GM23338 (cell line): ENCODE measurements around the gene GIPC2. TPM values are rescaled to one million over a fixed set of nuclear protein-coding genes. Genes with fewer than 3 reads are reported as not detected.

ENCODE experiments used
- ATAC-seq: fragments of 200-7000 bp; cut with Tn5 transposase; 3 replicates; pipeline ENCODE4 v1.9.1; 2020
- DNase-seq: peaks from one replicate; pipeline ENCODE4 v3.0.0-alpha.2; 2015; ENCODE audit warnings: low spot score
- H2AFZ ChIP-seq: fragments of 200-600 bp; sonication (generic); 2 replicates; pipeline ENCODE4 v1.8.0; 2016; ENCODE audit warnings: antibody characterized with exemption, mild to moderate bottlenecking, moderate library complexity
- H3F3A ChIP-seq: fragments of 200-600 bp; sonication (generic); replicated peaks from 2 replicates; pipeline ENCODE4 v1.8.0; 2017; ENCODE audit warnings: antibody characterized with exemption, mixed run types, low read depth
- H3K27ac ChIP-seq: fragments of 200-600 bp; sonication (generic); 2 replicates; pipeline ENCODE4 v1.6.1; 2016; ENCODE audit warnings: low read depth
- H3K27me3 ChIP-seq: fragments of 200-600 bp; sonication (generic); 2 replicates; pipeline ENCODE4 v1.8.0; 2016; ENCODE audit warnings: mild to moderate bottlenecking, mixed run types, moderate library complexity; ENCODE audit not compliant: insufficient read depth
- H3K36me3 ChIP-seq: fragments of 200-600 bp; sonication (generic); 2 replicates; pipeline ENCODE4 v1.8.0; 2016; ENCODE audit warnings: mild to moderate bottlenecking; ENCODE audit not compliant: insufficient read depth
- H3K4me1 ChIP-seq: fragments of 200-600 bp; sonication (generic); 2 replicates; pipeline ENCODE4 v1.8.0; 2016; ENCODE audit warnings: mild to moderate bottlenecking, moderate library complexity; ENCODE audit not compliant: insufficient read depth
- H3K4me2 ChIP-seq: fragments of 200-600 bp; sonication (generic); 2 replicates; pipeline ENCODE4 v1.7.1; 2017; ENCODE audit warnings: mixed run types
- H3K4me3 ChIP-seq: fragments of 200-600 bp; sonication (generic); 2 replicates; pipeline ENCODE4 v1.6.1; 2016; ENCODE audit warnings: mixed run types
- H3K79me2 ChIP-seq: fragments of 200-600 bp; sonication (generic); replicated peaks from 2 replicates; pipeline ENCODE4 v1.8.0; 2017; ENCODE audit warnings: mild to moderate bottlenecking; ENCODE audit not compliant: insufficient read depth
- H3K9me2 ChIP-seq: fragments of 200-600 bp; sonication (generic); 2 replicates; pipeline ENCODE4 v1.8.0; 2017; ENCODE audit not compliant: insufficient read depth
- H4K20me1 ChIP-seq: fragments of 200-600 bp; sonication (generic); replicated peaks from 2 replicates; pipeline ENCODE4 v1.8.0; 2017; ENCODE audit warnings: mild to moderate bottlenecking; ENCODE audit not compliant: insufficient read depth
- H3K27ac Mint-ChIP-seq: 2 replicates; pipeline ENCODE4 v1.8.0; 2020; ENCODE audit warnings: inconsistent platforms, mild to moderate bottlenecking, moderate library complexity, mixed read lengths
- H3K27me3 Mint-ChIP-seq: 3 replicates; pipeline ENCODE4 v1.8.0; 2022; ENCODE audit warnings: low read depth, mild to moderate bottlenecking, moderate library complexity, mixed read lengths, inconsistent platforms; ENCODE audit not compliant: insufficient read depth, poor library complexity
- H3K36me3 Mint-ChIP-seq: 3 replicates; pipeline ENCODE4 v1.8.0; 2021; ENCODE audit warnings: low read depth, mild to moderate bottlenecking, inconsistent platforms, moderate library complexity, mixed read lengths
- H3K4me1 Mint-ChIP-seq: 3 replicates; pipeline ENCODE4 v1.8.0; 2020; ENCODE audit warnings: mild to moderate bottlenecking, inconsistent platforms, mixed read lengths
- H3K4me3 Mint-ChIP-seq: 3 replicates; pipeline ENCODE4 v1.8.0; 2021; ENCODE audit warnings: moderate library complexity, mild to moderate bottlenecking, inconsistent platforms, mixed read lengths
- H3K9me3 Mint-ChIP-seq: 3 replicates; pipeline ENCODE4 v1.8.0; 2020; ENCODE audit warnings: moderate library complexity, mild to moderate bottlenecking, inconsistent platforms, mixed read lengths
- CREB1 ChIP-seq: fragments of 250-450 bp; sonication (Bioruptor Pico); IDR thresholded peaks from 2 replicates; pipeline ENCODE4 v1.5.0; 2020; ENCODE audit warnings: low read depth, mild to moderate bottlenecking, moderate library complexity
- CTCF ChIP-seq, 2 experiments: fragments of 200-600 bp in 1 of 2; sonication (generic) in 1 of 2; conservative IDR thresholded peaks; 2 replicates each; pipeline versions ENCODE4 v1.5.1 to v1.6.1; 2016 to 2017; ENCODE audit warnings: antibody characterized with exemption in 2 of 2, low read depth in 2 of 2, mild to moderate bottlenecking in 2 of 2, moderate library complexity in 1 of 2
- EZH2 ChIP-seq: fragments of 200-600 bp; sonication (generic); IDR thresholded peaks from one replicate; pipeline ENCODE4 v1.8.0; 2017; ENCODE audit warnings: antibody characterized with exemption, mild to moderate bottlenecking, low read depth; ENCODE audit not compliant: unreplicated experiment
- EZH2phosphoT487 ChIP-seq: fragments of 200-600 bp; sonication (generic); IDR thresholded peaks from one replicate; pipeline ENCODE4 v1.8.1; 2018; ENCODE audit warnings: antibody characterized with exemption; ENCODE audit not compliant: unreplicated experiment
- JUNB ChIP-seq: IDR thresholded peaks from one replicate; pipeline ENCODE4 v1.6.1; 2016; ENCODE audit warnings: antibody characterized with exemption; ENCODE audit not compliant: unreplicated experiment
- NANOG ChIP-seq: IDR thresholded peaks from 2 replicates; pipeline ENCODE4 v1.6.1; 2016; ENCODE audit warnings: antibody characterized with exemption, borderline replicate concordance
- POLR2AphosphoS5 ChIP-seq: IDR thresholded peaks from 2 replicates; pipeline ENCODE4 v1.6.1; 2016; ENCODE audit warnings: antibody characterized with exemption, low read depth
- STAT1 ChIP-seq: IDR thresholded peaks from one replicate; pipeline ENCODE4 v1.6.1; 2016; ENCODE audit warnings: antibody characterized with exemption; ENCODE audit not compliant: unreplicated experiment
- ZNF114 ChIP-seq: fragments of 250-450 bp; sonication (Bioruptor Pico); IDR thresholded peaks from 2 replicates; pipeline ENCODE4 v1.5.0; 2020; ENCODE audit warnings: mild to moderate bottlenecking, moderate library complexity
- ZNF331 ChIP-seq: fragments of 250-450 bp; sonication (Bioruptor Pico); IDR thresholded peaks from 2 replicates; pipeline ENCODE4 v1.5.0; 2020; ENCODE audit warnings: low read depth, mild to moderate bottlenecking, moderate library complexity
- polyA plus RNA-seq: library from polyadenylated mRNA; unstranded; fragments of >200 nt; fragmentation: Nextera tagmentation; extraction: Ambion mirVana; gene quantifications from 2 replicates; pipeline ENCODE4 v1.2.1, GENCODE V29; 2016
- total RNA-seq: library from RNA; depleted of rRNA; stranded (reverse); fragments of >200 nt; shearing (Covaris generic); gene quantifications from 2 replicates; pipeline ENCODE4 v1.2.3, GENCODE V29; 2014
- TF ChIP-seq, protein P1 (sequence below): IDR thresholded peaks from one replicate; pipeline ENCODE4 v1.6.1; 2018; ENCODE audit warnings: antibody characterized with exemption; ENCODE audit not compliant: unreplicated experiment
- TF ChIP-seq, protein P2 (sequence below): fragments of 250-450 bp; sonication (Bioruptor Pico); IDR thresholded peaks from 2 replicates; pipeline ENCODE4 v1.5.0; 2020; ENCODE audit warnings: mild to moderate bottlenecking, moderate library complexity
- TF ChIP-seq, protein P3 (sequence below): IDR thresholded peaks from 2 replicates; pipeline ENCODE4 v1.6.1; 2016; ENCODE audit warnings: antibody characterized with exemption

GIPC2 gene
- total and polyA plus RNA-seq, 2 experiments from 2014 or later, result 1.2 to 1.5 TPM

DNA sequence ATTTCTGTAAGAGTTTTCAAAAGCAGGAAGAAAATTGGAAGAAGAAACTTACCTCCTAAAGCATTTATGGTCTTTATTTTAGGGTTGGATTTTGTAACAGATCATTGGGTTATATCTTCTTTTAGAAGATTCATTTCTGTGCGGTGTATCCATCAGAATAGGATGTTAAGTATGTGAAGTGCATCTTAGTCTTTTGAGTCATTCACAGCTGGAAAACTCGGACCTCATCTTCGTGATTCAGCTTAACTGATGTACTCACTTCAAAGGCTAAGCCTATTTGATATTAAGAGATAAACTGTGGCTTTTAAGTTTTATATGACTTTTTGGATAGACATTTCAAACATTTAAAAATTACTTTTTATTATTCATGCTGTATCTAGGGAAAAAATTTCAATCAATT lies 56.3 kb downstream of the GIPC2 start:
- peaks cover 2% of the 10 kb centered on the region for H3K27me3 Mint-ChIP-seq
- Histone ChIP-seq H3K27ac (no peak overlapping the region), H3K27me3 (no peaks in the 10 kb centered on the region), H3K4me2 (0 out of 2 replicates have a peak overlapping the region, but pooled peaks have one; percentile 7), H3F3A (no peaks in the 10 kb centered on the region), H2AFZ (no peak overlapping the region), H4K20me1 (no peaks in the 10 kb centered on the region), H3K9me2 (no peaks in the 10 kb centered on the region), H3K36me3 (no peaks in the 10 kb centered on the region), H3K79me2 (no peaks in the 10 kb centered on the region), H3K4me1 (0 out of 2 replicates have a peak, but pooled peaks cover 7% of the 10 kb centered on the region), H3K4me3 (no peak overlapping the region)
- H3K4me1 Mint-ChIP-seq, result peaks cover 11% of the 10 kb centered on the region
- H3K9me3 Mint-ChIP-seq, result no peaks in the 10 kb centered on the region
- TF ChIP-seq CREB1 (CRISPR knock-in tag) (no peak), ZNF331 (CRISPR knock-in tag) (no peak), ZNF114 (CRISPR knock-in tag) (no peak), EZH2phosphoT487 (no peak), CTCF (conservative IDR thresholded peaks at IDR 0.05; ENCODE audit: low read depth in 2 of 2) (no peak), EZH2 (no peak), POLR2AphosphoS5 (no peak), STAT1 (no peak), JUNB (no peak), NANOG (no peak)
- TF ChIP-seq, protein P1, sequence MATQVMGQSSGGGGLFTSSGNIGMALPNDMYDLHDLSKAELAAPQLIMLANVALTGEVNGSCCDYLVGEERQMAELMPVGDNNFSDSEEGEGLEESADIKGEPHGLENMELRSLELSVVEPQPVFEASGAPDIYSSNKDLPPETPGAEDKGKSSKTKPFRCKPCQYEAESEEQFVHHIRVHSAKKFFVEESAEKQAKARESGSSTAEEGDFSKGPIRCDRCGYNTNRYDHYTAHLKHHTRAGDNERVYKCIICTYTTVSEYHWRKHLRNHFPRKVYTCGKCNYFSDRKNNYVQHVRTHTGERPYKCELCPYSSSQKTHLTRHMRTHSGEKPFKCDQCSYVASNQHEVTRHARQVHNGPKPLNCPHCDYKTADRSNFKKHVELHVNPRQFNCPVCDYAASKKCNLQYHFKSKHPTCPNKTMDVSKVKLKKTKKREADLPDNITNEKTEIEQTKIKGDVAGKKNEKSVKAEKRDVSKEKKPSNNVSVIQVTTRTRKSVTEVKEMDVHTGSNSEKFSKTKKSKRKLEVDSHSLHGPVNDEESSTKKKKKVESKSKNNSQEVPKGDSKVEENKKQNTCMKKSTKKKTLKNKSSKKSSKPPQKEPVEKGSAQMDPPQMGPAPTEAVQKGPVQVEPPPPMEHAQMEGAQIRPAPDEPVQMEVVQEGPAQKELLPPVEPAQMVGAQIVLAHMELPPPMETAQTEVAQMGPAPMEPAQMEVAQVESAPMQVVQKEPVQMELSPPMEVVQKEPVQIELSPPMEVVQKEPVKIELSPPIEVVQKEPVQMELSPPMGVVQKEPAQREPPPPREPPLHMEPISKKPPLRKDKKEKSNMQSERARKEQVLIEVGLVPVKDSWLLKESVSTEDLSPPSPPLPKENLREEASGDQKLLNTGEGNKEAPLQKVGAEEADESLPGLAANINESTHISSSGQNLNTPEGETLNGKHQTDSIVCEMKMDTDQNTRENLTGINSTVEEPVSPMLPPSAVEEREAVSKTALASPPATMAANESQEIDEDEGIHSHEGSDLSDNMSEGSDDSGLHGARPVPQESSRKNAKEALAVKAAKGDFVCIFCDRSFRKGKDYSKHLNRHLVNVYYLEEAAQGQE, result no peak
- TF ChIP-seq, protein P2, sequence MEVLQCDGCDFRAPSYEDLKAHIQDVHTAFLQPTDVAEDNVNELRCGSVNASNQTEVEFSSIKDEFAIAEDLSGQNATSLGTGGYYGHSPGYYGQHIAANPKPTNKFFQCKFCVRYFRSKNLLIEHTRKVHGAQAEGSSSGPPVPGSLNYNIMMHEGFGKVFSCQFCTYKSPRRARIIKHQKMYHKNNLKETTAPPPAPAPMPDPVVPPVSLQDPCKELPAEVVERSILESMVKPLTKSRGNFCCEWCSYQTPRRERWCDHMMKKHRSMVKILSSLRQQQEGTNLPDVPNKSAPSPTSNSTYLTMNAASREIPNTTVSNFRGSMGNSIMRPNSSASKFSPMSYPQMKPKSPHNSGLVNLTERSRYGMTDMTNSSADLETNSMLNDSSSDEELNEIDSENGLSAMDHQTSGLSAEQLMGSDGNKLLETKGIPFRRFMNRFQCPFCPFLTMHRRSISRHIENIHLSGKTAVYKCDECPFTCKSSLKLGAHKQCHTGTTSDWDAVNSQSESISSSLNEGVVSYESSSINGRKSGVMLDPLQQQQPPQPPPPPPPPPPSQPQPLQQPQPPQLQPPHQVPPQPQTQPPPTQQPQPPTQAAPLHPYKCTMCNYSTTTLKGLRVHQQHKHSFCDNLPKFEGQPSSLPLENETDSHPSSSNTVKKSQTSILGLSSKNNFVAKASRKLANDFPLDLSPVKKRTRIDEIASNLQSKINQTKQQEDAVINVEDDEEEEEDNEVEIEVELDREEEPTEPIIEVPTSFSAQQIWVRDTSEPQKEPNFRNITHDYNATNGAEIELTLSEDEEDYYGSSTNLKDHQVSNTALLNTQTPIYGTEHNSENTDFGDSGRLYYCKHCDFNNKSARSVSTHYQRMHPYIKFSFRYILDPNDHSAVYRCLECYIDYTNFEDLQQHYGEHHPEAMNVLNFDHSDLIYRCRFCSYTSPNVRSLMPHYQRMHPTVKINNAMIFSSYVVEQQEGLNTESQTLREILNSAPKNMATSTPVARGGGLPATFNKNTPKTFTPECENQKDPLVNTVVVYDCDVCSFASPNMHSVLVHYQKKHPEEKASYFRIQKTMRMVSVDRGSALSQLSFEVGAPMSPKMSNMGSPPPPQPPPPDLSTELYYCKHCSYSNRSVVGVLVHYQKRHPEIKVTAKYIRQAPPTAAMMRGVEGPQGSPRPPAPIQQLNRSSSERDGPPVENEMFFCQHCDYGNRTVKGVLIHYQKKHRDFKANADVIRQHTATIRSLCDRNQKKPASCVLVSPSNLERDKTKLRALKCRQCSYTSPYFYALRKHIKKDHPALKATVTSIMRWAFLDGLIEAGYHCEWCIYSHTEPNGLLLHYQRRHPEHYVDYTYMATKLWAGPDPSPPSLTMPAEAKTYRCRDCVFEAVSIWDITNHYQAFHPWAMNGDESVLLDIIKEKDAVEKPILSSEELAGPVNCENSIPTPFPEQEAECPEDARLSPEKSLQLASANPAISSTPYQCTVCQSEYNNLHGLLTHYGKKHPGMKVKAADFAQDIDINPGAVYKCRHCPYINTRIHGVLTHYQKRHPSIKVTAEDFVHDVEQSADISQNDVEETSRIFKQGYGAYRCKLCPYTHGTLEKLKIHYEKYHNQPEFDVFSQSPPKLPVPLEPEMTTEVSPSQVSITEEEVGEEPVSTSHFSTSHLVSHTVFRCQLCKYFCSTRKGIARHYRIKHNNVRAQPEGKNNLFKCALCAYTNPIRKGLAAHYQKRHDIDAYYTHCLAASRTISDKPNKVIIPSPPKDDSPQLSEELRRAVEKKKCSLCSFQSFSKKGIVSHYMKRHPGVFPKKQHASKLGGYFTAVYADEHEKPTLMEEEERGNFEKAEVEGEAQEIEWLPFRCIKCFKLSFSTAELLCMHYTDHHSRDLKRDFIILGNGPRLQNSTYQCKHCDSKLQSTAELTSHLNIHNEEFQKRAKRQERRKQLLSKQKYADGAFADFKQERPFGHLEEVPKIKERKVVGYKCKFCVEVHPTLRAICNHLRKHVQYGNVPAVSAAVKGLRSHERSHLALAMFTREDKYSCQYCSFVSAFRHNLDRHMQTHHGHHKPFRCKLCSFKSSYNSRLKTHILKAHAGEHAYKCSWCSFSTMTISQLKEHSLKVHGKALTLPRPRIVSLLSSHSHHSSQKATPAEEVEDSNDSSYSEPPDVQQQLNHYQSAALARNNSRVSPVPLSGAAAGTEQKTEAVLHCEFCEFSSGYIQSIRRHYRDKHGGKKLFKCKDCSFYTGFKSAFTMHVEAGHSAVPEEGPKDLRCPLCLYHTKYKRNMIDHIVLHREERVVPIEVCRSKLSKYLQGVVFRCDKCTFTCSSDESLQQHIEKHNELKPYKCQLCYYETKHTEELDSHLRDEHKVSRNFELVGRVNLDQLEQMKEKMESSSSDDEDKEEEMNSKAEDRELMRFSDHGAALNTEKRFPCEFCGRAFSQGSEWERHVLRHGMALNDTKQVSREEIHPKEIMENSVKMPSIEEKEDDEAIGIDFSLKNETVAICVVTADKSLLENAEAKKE (CRISPR knock-in tag), result no peak
- TF ChIP-seq, protein P3, sequence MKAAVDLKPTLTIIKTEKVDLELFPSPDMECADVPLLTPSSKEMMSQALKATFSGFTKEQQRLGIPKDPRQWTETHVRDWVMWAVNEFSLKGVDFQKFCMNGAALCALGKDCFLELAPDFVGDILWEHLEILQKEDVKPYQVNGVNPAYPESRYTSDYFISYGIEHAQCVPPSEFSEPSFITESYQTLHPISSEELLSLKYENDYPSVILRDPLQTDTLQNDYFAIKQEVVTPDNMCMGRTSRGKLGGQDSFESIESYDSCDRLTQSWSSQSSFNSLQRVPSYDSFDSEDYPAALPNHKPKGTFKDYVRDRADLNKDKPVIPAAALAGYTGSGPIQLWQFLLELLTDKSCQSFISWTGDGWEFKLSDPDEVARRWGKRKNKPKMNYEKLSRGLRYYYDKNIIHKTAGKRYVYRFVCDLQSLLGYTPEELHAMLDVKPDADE, result no peak
- no peak overlapping the region for H3K4me3 Mint-ChIP-seq
- DNase-seq, result no peak
- no peaks in the 10 kb centered on the region for H3K36me3 Mint-ChIP-seq
- ATAC-seq, result no peak
- H3K27ac Mint-ChIP-seq, result no peak overlapping the region
